Thymus (tissue), 11 donors: Measurements from ENCODE around the gene ABCB11. TPM values are rescaled to one million over a fixed set of nuclear protein-coding genes. Genes with fewer than 3 reads are reported as not detected.

ENCODE experiments used
- DNase-seq, 9 donors: peaks; one replicate each; pipeline ENCODE4 v3.0.0-alpha.2; 2013; ENCODE audit warnings: low spot score in 9 of 9, low read depth in 6 of 9, missing footprints in 1 of 9
- H3K27ac ChIP-seq, 2 donors: one replicate each; pipeline ENCODE4 v1.5.1; 2013; ENCODE audit warnings: control low read depth in 1 of 2, low read depth in 1 of 2, low read length in 1 of 2, mild to moderate bottlenecking in 1 of 2, moderate library complexity in 1 of 2
- H3K27me3 ChIP-seq, 2 donors: one replicate each; pipeline ENCODE4 v1.5.1; 2013; ENCODE audit warnings: low read length in 1 of 2; ENCODE audit not compliant: control insufficient read depth in 2 of 2, insufficient read depth in 1 of 2
- H3K36me3 ChIP-seq, 2 donors: one replicate each; pipeline ENCODE4 v1.5.1; 2013; ENCODE audit warnings: low read length in 1 of 2, mild to moderate bottlenecking in 1 of 2, moderate library complexity in 1 of 2; ENCODE audit not compliant: control insufficient read depth in 2 of 2, insufficient read depth in 2 of 2
- H3K4me1 ChIP-seq, 2 donors: one replicate each; pipeline ENCODE4 v1.5.1; 2013; ENCODE audit warnings: low read length in 2 of 2; ENCODE audit not compliant: control insufficient read depth in 2 of 2, insufficient read depth in 2 of 2
- H3K4me3 ChIP-seq, 2 donors: one replicate each; pipeline ENCODE4 v1.5.1; 2013; ENCODE audit warnings: low read length in 2 of 2, control low read depth in 1 of 2, mild to moderate bottlenecking in 1 of 2
- H3K9me3 ChIP-seq, 2 donors: one replicate each; pipeline ENCODE4 v1.5.1; 2013; ENCODE audit warnings: low read length in 1 of 2, mild to moderate bottlenecking in 1 of 2; ENCODE audit not compliant: control insufficient read depth in 2 of 2, insufficient read depth in 1 of 2
- WGBS: extraction: QIAGEN DNeasy Blood & Tissue Kit; methylation state at CpG from one replicate; pipeline ENCODE4 v1.1.7; 2013; 5-methylcytosine and 5-hydroxymethylcytosine counted together
- polyA plus RNA-seq: library from polyadenylated mRNA; stranded (reverse); fragments of 200-250 nt; gene quantifications from one replicate; pipeline ENCODE4 v1.2.3, GENCODE V29; 2013
- total RNA-seq: library from RNA; stranded (reverse); fragments of 120-200 nt; gene quantifications from one replicate; pipeline ENCODE4 v1.2.4, GENCODE V29; 2013
- donor health status: healthy.

Gene ABCB11
- total and polyA plus RNA-seq, 2 donors, result 0.05 to 0.09 TPM

- no peaks in the 10 kb centered on the region for H3K36me3 ChIP-seq
- H3K27ac ChIP-seq, result no peak overlapping the region
- no peaks in the 10 kb centered on the region for H3K9me3 ChIP-seq
- H3K27me3 ChIP-seq, result no peaks in the 10 kb centered on the region
- 98% methylated on average over 5 of the region's 5 CpGs for WGBS
- no peak overlapping the region for H3K4me3 ChIP-seq
- DNase-seq, result no peak
- peaks cover 10% of the 10 kb centered on the region in 2 donors for H3K4me1 ChIP-seq
These were observed 24.5 kb downstream of the ABCB11 start for GRCh38 chr2:169006665-169007064.

GRCh38 chr2:169005994-169006393, 25.1 kb downstream of the ABCB11 start:
- Histone ChIP-seq H3K4me1 (peaks cover 10% of the 10 kb centered on the region in 2 donors), H3K36me3 (no peaks in the 10 kb centered on the region), H3K4me3 (no peak overlapping the region), H3K27me3 (no peaks in the 10 kb centered on the region), H3K27ac (no peak overlapping the region), H3K9me3 (no peaks in the 10 kb centered on the region)
- 97% methylated on average over 1 of the region's 1 CpG for WGBS
- no peak for DNase-seq

GRCh38 chr2:169005080-169005598, 26.0 kb downstream of the ABCB11 start:
- 99% methylated on average over 4 of the region's 4 CpGs for WGBS
- Histone ChIP-seq H3K4me1 (peaks cover 10% of the 10 kb centered on the region in 2 donors), H3K36me3 (no peaks in the 10 kb centered on the region), H3K9me3 (no peaks in the 10 kb centered on the region), H3K4me3 (no peak overlapping the region), H3K27me3 (no peaks in the 10 kb centered on the region), H3K27ac (peak overlapping the region in 1 of 2 donors; percentile 62)
- peak in 1 of 9 donors; percentile 13 for DNase-seq

GRCh38 chr2:169002161-169002738, 28.9 kb downstream of the ABCB11 start:
- H3K27ac ChIP-seq, result no peak overlapping the region
- no peaks in the 10 kb centered on the region for H3K36me3 ChIP-seq
- no peaks in the 10 kb centered on the region for H3K9me3 ChIP-seq
- peaks cover 10% of the 10 kb centered on the region in 2 donors for H3K4me1 ChIP-seq
- H3K4me3 ChIP-seq, result no peak overlapping the region
- no peak for DNase-seq
- H3K27me3 ChIP-seq, result no peaks in the 10 kb centered on the region
- 98% methylated on average over 3 of the region's 3 CpGs for WGBS

- H3K36me3 ChIP-seq, result no peaks in the 10 kb centered on the region
- no peak overlapping the region for H3K27ac ChIP-seq
- DNase-seq, result no peak
- H3K27me3 ChIP-seq, result no peaks in the 10 kb centered on the region
- H3K4me1 ChIP-seq, result peaks cover 10% of the 10 kb centered on the region in 2 donors
- WGBS, result 98% methylated on average over 5 of the region's 5 CpGs
- no peaks in the 10 kb centered on the region for H3K9me3 ChIP-seq
- no peak overlapping the region for H3K4me3 ChIP-seq
These were observed 29.9 kb downstream of the ABCB11 start for GRCh38 chr2:169001116-169001815.

GRCh38 chr2:168999668-169000213, 31.4 kb downstream of the ABCB11 start:
- 97% methylated on average over 1 of the region's 1 CpG for WGBS
- DNase-seq, result no peak

GRCh38 chr2:168998609-168999211, 32.4 kb downstream of the ABCB11 start:
- WGBS, result 97% methylated on average over 4 of the region's 4 CpGs
- H3K4me3 ChIP-seq, result no peak overlapping the region

More at GRCh38 chr2:168999668-169000213, 31.4 kb downstream of the ABCB11 start:
- Histone ChIP-seq H3K36me3 (no peaks in the 10 kb centered on the region), H3K27me3 (no peaks in the 10 kb centered on the region), H3K4me3 (no peak overlapping the region), H3K4me1 (peaks cover 2% of the 10 kb centered on the region in 2 donors), H3K27ac (no peak overlapping the region), H3K9me3 (no peaks in the 10 kb centered on the region)

GRCh38 chr2:168997794-168998193, 33.3 kb downstream of the ABCB11 start:
- no peak for DNase-seq
- H3K27ac ChIP-seq, result no peak overlapping the region
- no peak overlapping the region for H3K4me3 ChIP-seq
- no peaks in the 10 kb centered on the region for H3K4me1 ChIP-seq
- H3K36me3 ChIP-seq, result no peaks in the 10 kb centered on the region
- no peaks in the 10 kb centered on the region for H3K27me3 ChIP-seq
- 100% methylated on average over 1 of the region's 1 CpG for WGBS
- no peaks in the 10 kb centered on the region for H3K9me3 ChIP-seq

More at GRCh38 chr2:168998609-168999211, 32.4 kb downstream of the ABCB11 start:
- Histone ChIP-seq H3K27ac (no peak overlapping the region), H3K9me3 (no peaks in the 10 kb centered on the region), H3K36me3 (no peaks in the 10 kb centered on the region), H3K4me1 (no peaks in the 10 kb centered on the region), H3K27me3 (no peaks in the 10 kb centered on the region)
- DNase-seq, result no peak

- Histone ChIP-seq H3K9me3 (no peaks in the 10 kb centered on the region), H3K4me3 (no peak overlapping the region), H3K4me1 (no peaks in the 10 kb centered on the region), H3K36me3 (no peaks in the 10 kb centered on the region), H3K27ac (no peak overlapping the region), H3K27me3 (no peaks in the 10 kb centered on the region)
- 89% methylated on average over 1 of the region's 1 CpG for WGBS
- no peak for DNase-seq
These were observed 34.0 kb downstream of the ABCB11 start for GRCh38 chr2:168997118-168997521.
